ENCODE data around the gene H19.

Gene H19

GRCh38 chr11:1997755-1998154 lies at the start of gene H19:
Gene H19 (minus strand): TSS chr11:1997842.
- DNase-seq (ENCODE audit: low spot score): no peak

GRCh38 chr11:2041963-2042362 lies 44.3 kb upstream of the H19 start:
- DNase-seq (ENCODE audit: low spot score): no peak

DNA sequence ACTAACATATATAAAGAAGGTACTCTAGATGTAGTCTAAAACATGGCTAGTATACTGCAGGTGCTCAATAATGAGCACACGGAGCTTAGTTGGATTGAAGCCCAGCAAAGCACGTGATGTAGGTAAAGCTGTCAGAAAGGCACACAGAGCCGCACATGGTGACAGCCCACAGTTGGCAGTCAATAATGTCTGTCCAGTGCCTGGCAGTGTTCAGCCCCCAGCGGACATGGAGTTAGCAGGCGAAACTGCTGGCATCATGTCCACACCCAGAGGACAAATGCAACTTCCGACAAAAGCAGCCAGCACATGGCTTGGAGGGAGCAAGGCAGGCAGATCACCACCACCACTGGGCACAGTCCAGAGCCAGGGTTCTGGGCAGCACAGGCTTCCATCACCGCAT lies 43.5 kb upstream of the H19 start:
- DNase-seq (ENCODE audit: low spot score): no peak

- no peak for DNase-seq (ENCODE audit: low spot score)
Measured at GRCh38 chr11:2039198-2039759, 41.6 kb upstream of the H19 start.

GRCh38 chr11:2036863-2037486 lies 39.3 kb upstream of the H19 start:
- DNase-seq (ENCODE audit: low spot score): no peak

DNA sequence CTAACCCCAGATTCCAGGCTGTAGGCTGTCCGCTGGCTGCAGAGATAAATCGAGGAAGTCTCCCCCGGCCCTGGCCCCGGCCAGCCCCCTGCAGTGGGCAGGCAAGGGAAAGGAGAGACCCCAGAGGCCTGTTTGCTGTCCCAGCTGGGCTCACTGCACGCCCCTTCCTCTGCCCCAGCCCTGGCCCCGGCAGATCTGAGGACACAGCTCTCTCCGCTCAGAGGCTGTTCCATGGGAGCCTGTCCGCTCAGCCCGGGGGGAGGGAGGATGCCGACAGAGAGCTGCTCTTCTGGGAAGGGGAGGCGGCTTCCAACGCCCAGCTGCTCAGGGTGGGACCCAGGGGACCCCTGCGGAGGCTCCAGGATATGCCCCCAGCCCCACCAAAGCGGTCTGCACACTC lies 37.7 kb upstream of the H19 start:
- no peak for DNase-seq (ENCODE audit: low spot score)

- DNase-seq (ENCODE audit: low spot score): no peak
Measured at GRCh38 chr11:2031058-2031457, 33.4 kb upstream of the H19 start.

DNA sequence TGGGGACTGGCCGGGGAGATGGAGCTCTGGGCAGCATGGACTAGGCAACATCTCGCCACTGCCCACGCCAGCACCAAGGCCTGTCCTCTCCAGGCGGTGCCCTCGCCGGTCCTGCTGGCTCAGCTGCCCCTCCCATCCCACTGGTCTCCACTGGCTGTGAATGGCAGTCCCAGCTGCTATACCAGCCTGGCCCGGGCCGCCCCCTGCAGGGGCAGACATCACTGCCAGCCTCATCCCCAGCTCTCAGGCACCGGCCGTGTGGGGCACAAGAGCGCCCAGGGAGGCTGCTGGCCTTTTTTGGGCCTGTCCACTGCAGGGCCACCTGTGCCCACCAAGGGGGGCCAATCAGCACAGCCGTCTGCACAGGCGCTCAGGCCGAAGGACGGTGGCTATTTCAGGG lies 30.1 kb upstream of the H19 start:
- no peak for DNase-seq (ENCODE audit: low spot score)

GRCh38 chr11:2015025-2015424 lies 17.4 kb upstream of the H19 start:
- DNase-seq (ENCODE audit: low spot score): no peak

GRCh38 chr11:2012440-2012839 lies 14.8 kb upstream of the H19 start:
- DNase-seq (ENCODE audit: low spot score): no peak

DNA sequence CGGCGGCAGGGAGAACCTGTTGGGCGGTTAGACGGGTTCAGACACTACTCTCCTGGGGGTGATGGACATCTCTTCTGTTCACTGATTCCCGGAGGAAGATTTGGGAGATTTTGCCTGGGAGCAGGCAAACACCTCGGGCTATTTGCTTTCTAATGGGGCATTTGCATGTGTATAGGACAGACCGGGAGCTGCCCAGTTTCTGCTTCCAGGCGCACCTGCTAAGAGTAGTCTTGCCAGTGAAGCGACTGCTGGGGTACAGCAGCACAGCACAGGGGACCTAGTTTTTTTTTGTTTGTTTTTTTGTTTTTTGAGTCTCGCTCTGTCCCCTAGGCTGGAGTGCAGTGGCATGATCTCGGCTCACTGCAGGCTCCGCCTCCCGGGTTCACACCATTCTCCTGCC lies 6.8 kb upstream of the H19 start:
- DNase-seq (ENCODE audit: low spot score): no peak

DNA sequence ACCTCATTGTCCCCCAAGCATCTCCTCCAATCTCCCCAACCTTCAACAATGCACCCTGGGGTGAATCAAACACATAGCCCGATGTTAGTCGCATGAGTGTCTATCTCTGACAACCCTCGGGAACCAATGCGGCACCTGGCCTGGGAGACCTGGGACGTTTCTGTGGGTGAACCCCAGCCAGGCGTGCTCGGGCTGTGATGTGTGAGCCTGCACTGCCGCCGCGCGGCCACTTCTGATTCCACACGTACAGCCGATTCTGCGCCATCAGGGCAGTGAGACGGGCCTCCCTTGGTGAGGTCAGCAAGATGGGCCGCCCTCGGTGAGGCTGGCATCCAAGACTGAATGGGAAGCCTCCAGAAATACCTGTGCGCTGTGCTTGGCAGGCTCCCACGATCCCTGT lies 5.2 kb upstream of the H19 start:
- no peak for DNase-seq (ENCODE audit: low spot score)

DNA sequence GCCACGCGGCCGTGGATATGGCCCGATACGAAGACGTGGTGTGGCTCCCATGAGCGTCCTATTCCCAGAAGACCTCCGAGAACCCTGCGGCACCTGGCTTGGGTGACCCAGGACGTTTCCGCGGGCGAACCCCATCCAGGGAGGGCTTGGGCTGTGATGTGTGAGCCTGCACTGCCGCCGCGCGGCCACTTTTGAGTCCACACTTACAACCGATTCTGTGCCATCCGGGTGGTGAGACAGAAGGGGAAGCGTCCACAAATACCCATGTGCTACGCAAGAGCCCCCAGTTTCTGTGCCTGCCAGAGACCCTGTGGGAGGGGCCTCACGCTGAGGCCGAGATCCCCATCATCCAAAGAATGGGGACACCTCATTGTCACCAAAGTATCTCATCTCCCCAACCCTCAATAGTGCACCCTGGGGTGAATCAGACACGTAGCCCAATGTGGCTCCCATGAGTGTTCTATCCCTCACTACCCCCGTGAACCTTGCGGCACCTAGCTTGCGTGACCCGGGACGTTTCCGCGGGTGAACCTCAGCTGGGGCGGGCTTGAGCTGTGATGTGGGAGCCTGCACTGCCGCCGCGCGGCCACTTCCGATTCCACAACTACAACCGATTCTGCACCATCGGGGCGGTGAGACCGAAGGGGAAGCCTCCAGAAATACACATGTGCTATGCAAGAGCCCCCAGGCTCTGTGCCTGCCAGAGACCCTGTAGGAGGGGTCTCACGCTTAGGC lies 4.6 kb upstream of the H19 start:
- DNase-seq (ENCODE audit: low spot score): no peak

GRCh38 chr11:1998861-1999260 lies 1.2 kb upstream of the H19 start:
- DNase-seq (ENCODE audit: low spot score): no peak

- DNase-seq (ENCODE audit: low spot score): no peak
Measured at GRCh38 chr11:1998290-1998689, 648 bp upstream of the H19 start.

DNA sequence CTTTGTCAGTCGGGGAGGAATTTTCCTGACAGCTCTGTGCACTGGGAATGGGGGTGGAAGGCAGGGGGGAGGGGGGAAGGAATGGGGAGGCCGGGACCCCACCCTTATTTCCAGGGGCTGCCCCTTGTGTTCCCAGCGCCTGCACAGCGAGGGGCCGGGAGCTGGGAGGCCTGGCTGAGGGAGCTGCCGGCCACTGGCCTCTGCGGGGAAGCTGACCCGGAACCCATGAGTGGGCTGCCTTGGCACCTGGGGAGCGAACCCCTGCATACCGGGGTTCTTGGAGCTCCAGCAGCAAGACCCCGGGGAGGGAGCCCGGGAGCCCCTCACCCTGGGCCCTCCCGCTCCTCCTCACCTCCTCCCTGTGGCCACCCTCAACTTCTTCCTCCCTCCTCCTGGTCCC lies 3.5 kb downstream of the H19 start:
- DNase-seq (ENCODE audit: low spot score): no peak

DNA sequence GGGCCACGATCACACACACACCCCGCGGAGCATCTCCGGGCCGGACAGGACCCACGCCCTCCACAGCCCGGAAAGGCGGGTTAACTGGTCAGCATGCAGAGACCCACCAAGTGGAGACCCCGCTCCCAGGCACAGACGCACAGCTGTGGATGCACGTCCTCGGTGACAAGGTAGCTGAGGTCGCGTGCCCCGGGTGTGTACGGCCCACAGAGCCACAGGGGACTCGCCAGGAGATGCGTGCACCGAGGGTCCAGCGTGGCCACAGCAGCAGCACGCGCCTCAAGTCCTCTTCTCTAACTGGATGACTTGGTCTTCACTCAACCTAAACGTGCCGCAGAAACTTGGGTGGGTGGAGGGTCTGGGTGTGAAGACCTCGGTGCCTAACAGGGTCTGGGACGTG lies 5.5 kb downstream of the H19 start:
- no peak for DNase-seq (ENCODE audit: low spot score)

GRCh38 chr11:1990872-1991578 lies 6.6 kb downstream of the H19 start:
- no peak for DNase-seq (ENCODE audit: low spot score)

GRCh38 chr11:1989953-1990352 lies 7.7 kb downstream of the H19 start:
- DNase-seq (ENCODE audit: low spot score): no peak

- no peak for DNase-seq (ENCODE audit: low spot score)
Measured at GRCh38 chr11:1988667-1989317, 8.8 kb downstream of the H19 start.

DNA sequence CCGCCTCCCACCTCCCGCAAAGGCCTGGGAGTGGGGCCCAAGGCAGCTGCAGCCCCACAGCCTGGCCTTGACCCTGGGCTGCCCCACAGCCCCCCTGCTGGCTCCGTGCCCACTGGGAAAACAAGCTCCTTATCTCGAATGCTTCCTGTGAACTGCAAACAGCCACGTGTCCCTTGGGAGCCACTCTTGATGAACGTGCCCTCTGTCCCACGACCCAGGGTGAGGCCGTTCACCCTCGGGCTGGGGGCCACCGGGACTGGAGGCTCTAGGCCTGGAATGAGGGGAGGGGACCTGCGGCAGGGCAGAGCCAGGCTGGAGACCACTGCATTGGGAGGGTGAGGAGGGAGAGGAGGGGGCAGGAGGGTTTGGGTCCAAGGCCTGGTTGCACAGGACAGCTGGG lies 9.5 kb downstream of the H19 start:
- no peak for DNase-seq (ENCODE audit: low spot score)

- no peak for DNase-seq (ENCODE audit: low spot score)
Measured at GRCh38 chr11:1987024-1987423, 10.6 kb downstream of the H19 start.

GRCh38 chr11:1983601-1983961 lies 14.1 kb downstream of the H19 start:
- DNase-seq (ENCODE audit: low spot score): peak; percentile 1

Data from HuH-7.5 (cell line).